Psoas muscle (tissue), 8 donors: ENCODE data around the gene CRACR2B. TPM values are rescaled to one million over a fixed set of nuclear protein-coding genes. Genes with fewer than 3 reads are reported as not detected.

Experiments used
- ATAC-seq, 4 donors: fragments of 200-7000 bp; cut with Tn5 transposase; one replicate each; pipeline ENCODE4 v1.9.1; 2020; ENCODE audit warnings: moderate library complexity in 3 of 4, mild to moderate bottlenecking in 2 of 4
- DNase-seq, 2 donors: peaks; one replicate each; pipeline ENCODE4 v3.0.0-alpha.2; 2020
- H3K27ac ChIP-seq: fragments of 200-600 bp; one replicate; pipeline ENCODE4 v1.8.0; 2022
- H3K27me3 ChIP-seq, 3 donors: fragments of 200-600 bp in 1 of 3; one replicate each; pipeline versions ENCODE4 v1.6.1 to v1.8.0; 2013 to 2022; ENCODE audit warnings: low read length in 2 of 3, mild to moderate bottlenecking in 2 of 3, moderate library complexity in 1 of 3; ENCODE audit not compliant: insufficient read depth in 3 of 3
- H3K36me3 ChIP-seq, 2 donors: fragments of 200-600 bp in 1 of 2; one replicate each; pipeline versions ENCODE4 v1.6.1 to v1.8.0; 2013 to 2022; ENCODE audit warnings: low read depth in 1 of 2, mild to moderate bottlenecking in 1 of 2, moderate library complexity in 1 of 2; ENCODE audit not compliant: insufficient read depth in 1 of 2
- H3K4me1 ChIP-seq: fragments of 200-600 bp; one replicate; pipeline ENCODE4 v1.8.0; 2022
- H3K4me3 ChIP-seq: fragments of 200-600 bp; one replicate; pipeline ENCODE4 v1.8.0; 2022; ENCODE audit warnings: mild to moderate bottlenecking
- H3K9me3 ChIP-seq: fragments of 200-600 bp; one replicate; pipeline ENCODE4 v1.8.0; 2022
- WGBS, 3 donors: extraction: QIAGEN DNeasy Blood & Tissue Kit; methylation state at CpG; one replicate each; pipeline versions ENCODE4 v1.1.6 to v1.1.7; 2013; 5-methylcytosine and 5-hydroxymethylcytosine counted together
- intact Hi-C, 2 donors: fragments of 100-400 bp; cut with DNase I; formaldehyde crosslinking; loops; one replicate each; pipeline versions ENCODE4 v1.11.0 to v1.14.2; 2022
- polyA plus RNA-seq, 3 donors: library from polyadenylated mRNA; stranded (reverse); fragments of 200-250 nt; gene quantifications; one replicate each; pipeline ENCODE4 v1.2.3, GENCODE V29; 2013
- total RNA-seq, 4 donors: library from RNA; stranded (reverse); fragmentation: NEBNext Ultra II Directional in 2 of 4; extraction: Animal tissue kit (Norgen Biotek cat#: 25700) in 2 of 4; gene quantifications; one replicate each; pipeline versions ENCODE4 v1.2.1 to v1.2.4, GENCODE V29; 2021 to 2023
- TF ChIP-seq, protein P1 (sequence below): fragments of 200-600 bp; IDR thresholded peaks from one replicate; pipeline ENCODE4 v1.8.0; 2022; ENCODE audit warnings: antibody characterized with exemption
- donor health status: healthy with polysubstance abuse.
- donor health status: DM: no; HTN: no; CAD: no; lungs with moderate emphysema.
- donor health status: Bipolar disorder and iron deficiency.
- donor health status: healthy.
- donor health status: DM: yes; HTN: yes; CAD: no.
- donor health status: DM: no; HTN: no; CAD: no.
- donor health status: DM: no; HTN: no; CAD: no.
- donor health status: DM: yes; HTN: yes; CAD: no.

Gene CRACR2B
- total and polyA plus RNA-seq, 7 donors: 1.9 to 8.9 (median 2.8) TPM

DNA sequence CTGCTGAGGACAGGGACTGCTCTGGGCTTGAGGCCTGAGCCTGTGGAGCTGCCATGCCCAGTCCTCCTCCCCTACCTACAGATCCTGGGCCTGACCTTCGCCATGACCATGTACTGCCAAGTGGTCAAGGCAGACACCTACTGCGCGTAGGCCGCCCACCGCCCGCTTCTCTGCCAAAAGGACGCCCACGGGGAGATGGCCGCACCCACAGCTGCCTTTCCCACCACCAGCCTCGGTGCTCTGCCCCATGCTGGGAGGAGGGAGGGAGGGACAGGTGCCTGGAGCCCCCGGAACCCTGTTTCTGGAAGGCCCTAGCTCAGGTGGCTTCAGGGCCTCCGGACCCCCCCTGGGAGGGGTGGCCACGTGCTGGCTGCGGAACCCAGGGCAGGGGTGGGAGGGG lies 38.8 kb downstream of the CRACR2B start:
- Histone ChIP-seq H3K4me3 (no peak overlapping the region), H3K9me3 (no peaks in the 10 kb centered on the region), H3K4me1 (no peaks in the 10 kb centered on the region), H3K27me3 (no peaks in the 10 kb centered on the region), H3K27ac (no peak overlapping the region), H3K36me3 (peaks cover 0 to 39% of the 10 kb centered on the region in 2 donors)
- TF ChIP-seq, protein P1, sequence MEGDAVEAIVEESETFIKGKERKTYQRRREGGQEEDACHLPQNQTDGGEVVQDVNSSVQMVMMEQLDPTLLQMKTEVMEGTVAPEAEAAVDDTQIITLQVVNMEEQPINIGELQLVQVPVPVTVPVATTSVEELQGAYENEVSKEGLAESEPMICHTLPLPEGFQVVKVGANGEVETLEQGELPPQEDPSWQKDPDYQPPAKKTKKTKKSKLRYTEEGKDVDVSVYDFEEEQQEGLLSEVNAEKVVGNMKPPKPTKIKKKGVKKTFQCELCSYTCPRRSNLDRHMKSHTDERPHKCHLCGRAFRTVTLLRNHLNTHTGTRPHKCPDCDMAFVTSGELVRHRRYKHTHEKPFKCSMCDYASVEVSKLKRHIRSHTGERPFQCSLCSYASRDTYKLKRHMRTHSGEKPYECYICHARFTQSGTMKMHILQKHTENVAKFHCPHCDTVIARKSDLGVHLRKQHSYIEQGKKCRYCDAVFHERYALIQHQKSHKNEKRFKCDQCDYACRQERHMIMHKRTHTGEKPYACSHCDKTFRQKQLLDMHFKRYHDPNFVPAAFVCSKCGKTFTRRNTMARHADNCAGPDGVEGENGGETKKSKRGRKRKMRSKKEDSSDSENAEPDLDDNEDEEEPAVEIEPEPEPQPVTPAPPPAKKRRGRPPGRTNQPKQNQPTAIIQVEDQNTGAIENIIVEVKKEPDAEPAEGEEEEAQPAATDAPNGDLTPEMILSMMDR: no peak
- intact Hi-C loops: no loop called here
- ATAC-seq: no peak
- no peak for DNase-seq
- 86 to 90% (median 89%) methylated on average over 14 of the region's 14 CpGs for WGBS, 3 donors

DNA sequence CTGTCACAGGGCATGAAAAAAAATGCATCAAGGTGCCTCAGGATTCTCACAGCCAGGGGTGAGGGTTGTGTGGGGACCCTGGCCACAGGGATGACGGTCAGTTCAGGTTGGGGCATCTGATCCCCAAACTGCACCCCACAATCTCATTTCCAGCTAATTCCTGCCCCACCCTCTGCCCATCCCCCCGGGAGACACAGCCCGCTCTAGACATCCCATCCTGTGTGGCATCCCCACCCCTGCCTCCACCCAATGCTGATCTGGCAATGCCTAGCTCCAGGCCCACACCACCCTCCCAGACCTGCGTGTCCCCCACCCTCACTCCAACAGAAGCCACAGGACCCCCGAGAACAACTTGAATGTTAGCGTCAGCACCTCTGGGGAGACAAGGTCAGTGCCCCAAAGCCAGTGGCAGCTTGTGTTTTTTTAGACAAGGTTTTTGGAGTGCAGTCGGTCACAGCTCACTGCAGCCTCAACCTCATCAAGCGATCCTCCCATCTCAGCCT lies 40.2 kb downstream of the CRACR2B start:
- H3K4me3 ChIP-seq: no peak overlapping the region
- intact Hi-C loops: no loop called here
- WGBS, 3 donors: 88 to 94% (median 91%) methylated on average over 8 of the region's 8 CpGs
- ATAC-seq (no peak), DNase-seq (no peak)
- H3K36me3 ChIP-seq: peaks cover 0 to 37% of the 10 kb centered on the region in 2 donors
- no peaks in the 10 kb centered on the region for H3K9me3 ChIP-seq
- no peaks in the 10 kb centered on the region for H3K4me1 ChIP-seq
- H3K27ac ChIP-seq: no peak overlapping the region
- TF ChIP-seq, protein P1: no peak
- H3K27me3 ChIP-seq: no peaks in the 10 kb centered on the region

DNA sequence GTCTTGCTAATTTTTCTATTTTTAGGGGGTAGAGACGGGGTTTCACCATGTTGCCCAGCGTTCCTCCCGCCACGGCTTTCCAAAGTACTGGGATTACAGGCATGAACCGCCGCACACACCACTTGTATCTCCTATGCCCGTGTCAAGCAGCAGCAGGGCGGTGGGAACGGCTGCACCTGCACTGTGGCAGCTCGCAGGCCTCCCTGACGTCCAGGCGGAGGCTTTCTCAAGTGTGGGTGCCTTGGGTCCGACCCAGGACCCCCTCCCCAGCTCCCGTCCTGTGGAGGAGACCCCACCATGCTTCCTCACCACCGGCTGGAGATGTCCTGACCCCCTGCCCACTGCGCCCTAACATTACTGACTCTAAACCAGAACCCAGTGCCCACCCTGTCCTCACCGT lies 40.7 kb downstream of the CRACR2B start:
- H3K27me3 ChIP-seq: no peaks in the 10 kb centered on the region
- intact Hi-C loops: no loop called here
- 83 to 87% (median 86%) methylated on average over 17 of the region's 17 CpGs for WGBS, 3 donors

DNA sequence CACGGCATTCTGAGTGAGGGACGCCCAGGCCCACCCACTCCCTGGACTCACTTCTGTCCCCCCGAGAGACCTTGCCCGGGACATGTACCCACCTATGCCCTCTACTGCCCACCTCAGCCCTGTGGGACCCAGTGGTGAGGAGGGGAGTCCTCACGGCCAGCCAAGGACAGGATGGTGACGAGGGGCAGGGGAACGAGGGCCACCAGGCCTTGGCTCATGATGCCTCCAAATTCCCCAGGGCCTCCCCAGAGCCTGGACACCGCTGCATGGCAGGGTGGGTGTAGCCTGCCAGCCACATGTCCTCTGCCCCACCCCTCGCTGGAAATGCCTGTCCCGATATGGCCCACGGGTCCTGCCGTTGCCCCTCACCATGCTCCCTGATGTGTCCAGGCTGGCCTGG lies 41.1 kb downstream of the CRACR2B start:
- Histone ChIP-seq H3K4me1 (no peaks in the 10 kb centered on the region), H3K4me3 (no peak overlapping the region), H3K27me3 (no peaks in the 10 kb centered on the region), H3K27ac (no peak overlapping the region), H3K9me3 (no peaks in the 10 kb centered on the region), H3K36me3 (peaks cover 0 to 30% of the 10 kb centered on the region in 2 donors)
- intact Hi-C loops: no loop called here
- ATAC-seq (no peak), DNase-seq (no peak)
- TF ChIP-seq, protein P1: no peak
- WGBS, 3 donors: 82 to 89% (median 88%) methylated on average over 12 of the region's 12 CpGs

More for the DNA sequence above, 40.7 kb downstream of the CRACR2B start:
- no peak for ATAC-seq
- no peak for DNase-seq
- no peak overlapping the region for H3K27ac ChIP-seq
- H3K4me3 ChIP-seq: no peak overlapping the region
- no peaks in the 10 kb centered on the region for H3K9me3 ChIP-seq
- TF ChIP-seq, protein P1: no peak
- peaks cover 0 to 33% of the 10 kb centered on the region in 2 donors for H3K36me3 ChIP-seq
- H3K4me1 ChIP-seq: no peaks in the 10 kb centered on the region
